HepG2 (cell line): Measurements from ENCODE around the gene ACTR10. TPM values are rescaled to one million over a fixed set of nuclear protein-coding genes. Genes with fewer than 3 reads are reported as not detected.

Source experiments
- AHDC1 ChIP-seq: sonication (generic); formaldehyde crosslinking; IDR thresholded peaks from 2 replicates; pipeline ENCODE4 v1.5.1; 2020; ENCODE audit warnings: mild to moderate bottlenecking, missing genetic modification reagents, borderline replicate concordance
- BCL3 ChIP-seq: sonication (generic); formaldehyde crosslinking; IDR thresholded peaks from 2 replicates; pipeline ENCODE4 v1.5.1; 2020; ENCODE audit warnings: mild to moderate bottlenecking, missing genetic modification reagents, moderate library complexity
- IKZF1 ChIP-seq: fragments of 450-650 bp; IDR thresholded peaks from 2 replicates; pipeline ENCODE4 v1.7.1; 2016
- KIAA2018 ChIP-seq: sonication (generic); formaldehyde crosslinking; IDR thresholded peaks from 2 replicates; pipeline ENCODE4 v1.5.0; 2020; ENCODE audit warnings: mild to moderate bottlenecking, missing genetic modification reagents, borderline replicate concordance
- MBD4 ChIP-seq: IDR thresholded peaks from 2 replicates; pipeline ENCODE4 v1.6.1; 2012; ENCODE audit warnings: low read length, inconsistent platforms, borderline replicate concordance
- MXI1 ChIP-seq: IDR thresholded peaks from 3 replicates; pipeline ENCODE4 v1.6.1; 2012; ENCODE audit warnings: low read depth, low read length, inconsistent platforms, borderline replicate concordance
- ZNF691 ChIP-seq: sonication (generic); formaldehyde crosslinking; IDR thresholded peaks from 2 replicates; pipeline ENCODE4 v1.4.0; 2020; ENCODE audit warnings: missing genetic modification reagents, low read depth, mild to moderate bottlenecking, borderline replicate concordance
- ZSCAN9 ChIP-seq: IDR thresholded peaks from 2 replicates; pipeline ENCODE4 v1.6.1; 2016; ENCODE audit warnings: borderline replicate concordance
- polyA plus RNA-seq, 8 experiments: library from polyadenylated mRNA; depleted of rRNA in 3 of 8; stranded (reverse) in 7 of 8; unstranded in 1 of 8; fragments of >200 nt; fragmentation: Illumina TruSeq in 4 of 8; extraction: Trizol in 4 of 8; gene quantifications; 2 replicates each; pipeline versions ENCODE4 v1.2.1 to v1.2.3, GENCODE V29; 2011 to 2016; ENCODE audit warnings: low read depth in 4 of 8, missing spikeins in 1 of 8, mixed read lengths in 1 of 8; ENCODE audit not compliant: insufficient read depth in 1 of 8
- total RNA-seq, 5 experiments: library from RNA; depleted of rRNA; stranded (reverse); fragments of >200 nt; fragmentation: Illumina TruSeq; extraction: Trizol; gene quantifications; 2 replicates each; pipeline ENCODE4 v1.2.3, GENCODE V29; 2016; ENCODE audit warnings: low read depth in 1 of 5
- TF ChIP-seq, protein P1 (sequence below): sonication (generic); formaldehyde crosslinking; IDR thresholded peaks from 2 replicates; pipeline ENCODE4 v1.4.0; 2020; ENCODE audit warnings: missing genetic modification reagents

ACTR10 gene
- total and polyA plus RNA-seq, 2 of the 13 experiments (the other 11 are each of a cell fraction or from before 2014, with no cell fraction given): 30.0 to 41.3 TPM

GRCh38 chr14:58243790-58244555 lies 44.0 kb downstream of the ACTR10 start (continued):
- TF ChIP-seq BCL3 (CRISPR knock-in tag) (no peak), IKZF1 (no peak), MXI1 (no peak), ZNF691 (CRISPR knock-in tag) (0 out of 2 replicates have a peak, but pooled peaks have one; percentile 6), AHDC1 (CRISPR knock-in tag) (peak; percentile 52; the same call in 1 of the 2 replicates), KIAA2018 (CRISPR knock-in tag) (no peak), ZSCAN9 (CRISPR knock-in tag) (0 out of 2 replicates have a peak, but pooled peaks have one; percentile 0), MBD4 (peak; percentile 53; the same call in 1 of the 2 replicates)
- TF ChIP-seq, protein P1, sequence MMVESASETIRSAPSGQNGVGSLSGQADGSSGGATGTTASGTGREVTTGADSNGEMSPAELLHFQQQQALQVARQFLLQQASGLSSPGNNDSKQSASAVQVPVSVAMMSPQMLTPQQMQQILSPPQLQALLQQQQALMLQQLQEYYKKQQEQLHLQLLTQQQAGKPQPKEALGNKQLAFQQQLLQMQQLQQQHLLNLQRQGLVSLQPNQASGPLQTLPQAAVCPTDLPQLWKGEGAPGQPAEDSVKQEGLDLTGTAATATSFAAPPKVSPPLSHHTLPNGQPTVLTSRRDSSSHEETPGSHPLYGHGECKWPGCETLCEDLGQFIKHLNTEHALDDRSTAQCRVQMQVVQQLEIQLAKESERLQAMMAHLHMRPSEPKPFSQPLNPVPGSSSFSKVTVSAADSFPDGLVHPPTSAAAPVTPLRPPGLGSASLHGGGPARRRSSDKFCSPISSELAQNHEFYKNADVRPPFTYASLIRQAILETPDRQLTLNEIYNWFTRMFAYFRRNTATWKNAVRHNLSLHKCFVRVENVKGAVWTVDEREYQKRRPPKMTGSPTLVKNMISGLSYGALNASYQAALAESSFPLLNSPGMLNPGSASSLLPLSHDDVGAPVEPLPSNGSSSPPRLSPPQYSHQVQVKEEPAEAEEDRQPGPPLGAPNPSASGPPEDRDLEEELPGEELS (CRISPR knock-in tag): no peak
